Peyer's patch (tissue), 4 donors: ENCODE results near the gene NACC1.
"Not testable (repeated sequence)": the region's sequence is repeated elsewhere in the genome, so short reads cannot be mapped to it uniquely, and the experiment has no call there.

Source experiments
- POLR2A ChIP-seq, 2 donors: fragments of 450-650 bp; IDR thresholded peaks; one replicate each; pipeline ENCODE4 v1.5.1; 2017; ENCODE audit warnings: antibody characterized with exemption in 2 of 2, mild to moderate bottlenecking in 2 of 2, moderate library complexity in 2 of 2
- TF ChIP-seq, protein P1 (sequence below), 6 experiments: fragments of 450-650 bp in 4 of 6; fragments of 200-600 bp in 2 of 6; sonication (generic) in 1 of 6; IDR thresholded peaks; one replicate each; pipeline ENCODE4 v1.5.1; 2017 to 2019; ENCODE audit warnings: antibody characterized with exemption in 6 of 6, mild to moderate bottlenecking in 3 of 6, moderate library complexity in 1 of 6

DNA sequence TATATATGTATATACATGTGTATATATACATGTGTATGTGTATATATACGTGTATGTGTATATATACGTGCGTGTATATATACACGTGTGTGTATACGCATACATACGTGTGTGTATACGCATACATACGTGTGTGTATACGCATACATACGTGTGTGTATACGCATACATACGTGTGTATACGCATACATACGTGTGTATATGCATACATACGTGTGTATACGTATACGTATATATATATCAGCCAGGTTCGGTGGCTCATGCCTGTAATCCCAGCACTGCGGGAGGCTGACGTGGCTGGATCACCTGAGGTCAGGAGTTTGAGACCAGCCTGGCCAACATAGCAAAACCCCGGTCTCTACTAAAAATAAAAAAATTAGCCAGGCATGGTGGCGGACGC, 66.9 kb downstream of the NACC1 start:
- TF ChIP-seq, protein P1, sequence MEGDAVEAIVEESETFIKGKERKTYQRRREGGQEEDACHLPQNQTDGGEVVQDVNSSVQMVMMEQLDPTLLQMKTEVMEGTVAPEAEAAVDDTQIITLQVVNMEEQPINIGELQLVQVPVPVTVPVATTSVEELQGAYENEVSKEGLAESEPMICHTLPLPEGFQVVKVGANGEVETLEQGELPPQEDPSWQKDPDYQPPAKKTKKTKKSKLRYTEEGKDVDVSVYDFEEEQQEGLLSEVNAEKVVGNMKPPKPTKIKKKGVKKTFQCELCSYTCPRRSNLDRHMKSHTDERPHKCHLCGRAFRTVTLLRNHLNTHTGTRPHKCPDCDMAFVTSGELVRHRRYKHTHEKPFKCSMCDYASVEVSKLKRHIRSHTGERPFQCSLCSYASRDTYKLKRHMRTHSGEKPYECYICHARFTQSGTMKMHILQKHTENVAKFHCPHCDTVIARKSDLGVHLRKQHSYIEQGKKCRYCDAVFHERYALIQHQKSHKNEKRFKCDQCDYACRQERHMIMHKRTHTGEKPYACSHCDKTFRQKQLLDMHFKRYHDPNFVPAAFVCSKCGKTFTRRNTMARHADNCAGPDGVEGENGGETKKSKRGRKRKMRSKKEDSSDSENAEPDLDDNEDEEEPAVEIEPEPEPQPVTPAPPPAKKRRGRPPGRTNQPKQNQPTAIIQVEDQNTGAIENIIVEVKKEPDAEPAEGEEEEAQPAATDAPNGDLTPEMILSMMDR (IDR thresholded peaks at IDR 0.05) = not testable (repeated sequence)
- not testable (repeated sequence) for TF ChIP-seq POLR2A (IDR thresholded peaks at IDR 0.05)
